ENCODE measurements around the gene S100A6. TPM values are rescaled to one million over a fixed set of nuclear protein-coding genes. Genes with fewer than 3 reads are reported as not detected.

The S100A6 gene
- total RNA-seq, 1 donor from 2014 or later: 562 TPM

DNA sequence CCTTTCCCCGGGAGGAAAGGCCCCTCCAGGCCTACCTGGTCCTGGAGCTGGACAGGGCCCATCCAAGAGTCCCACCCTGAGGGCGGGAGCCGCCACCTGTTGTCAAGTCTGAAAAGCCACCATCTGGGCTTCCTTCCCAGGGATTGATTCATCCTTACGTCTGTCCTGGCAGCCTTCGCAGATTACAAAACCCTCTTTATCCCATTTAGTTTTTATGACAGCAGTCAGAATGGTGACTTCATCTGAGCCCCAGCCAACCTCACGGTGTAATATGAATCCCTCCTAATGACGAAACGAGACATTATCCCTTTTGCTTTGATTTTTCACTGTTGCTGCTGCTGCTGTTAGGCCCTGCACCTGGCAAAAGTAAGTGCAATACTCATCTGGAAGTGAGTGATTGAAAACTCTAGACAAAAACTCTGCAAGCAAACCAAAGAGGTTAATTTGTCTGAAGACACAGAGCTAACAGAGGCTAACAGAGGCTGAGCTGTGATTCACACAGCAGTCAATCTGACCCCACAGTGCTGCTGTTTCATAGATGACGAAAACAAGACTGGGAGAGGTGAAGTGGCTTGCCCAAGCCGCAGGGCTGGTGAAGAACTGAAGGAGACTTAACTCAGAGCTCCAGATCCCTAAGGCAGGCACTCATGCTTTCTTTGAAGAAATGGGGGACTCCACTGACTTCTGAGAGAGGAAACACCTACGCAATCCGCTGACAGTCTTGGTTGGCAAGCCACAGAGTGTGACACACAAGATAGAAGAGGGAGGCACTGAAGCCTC lies 45.3 kb downstream of the S100A6 start:
- peak overlapping the region; percentile 96 for H3K27ac ChIP-seq
- intact Hi-C loops (cut with DNase I): no loop called here
- no peaks in the 10 kb centered on the region for H3K36me3 ChIP-seq
- H3K27me3 ChIP-seq: no peaks in the 10 kb centered on the region
- peaks cover 53% of the 10 kb centered on the region for H3K4me1 ChIP-seq
- no peak overlapping the region for H3K4me3 ChIP-seq
- no peak for TF ChIP-seq POLR2A (IDR thresholded peaks at IDR 0.05)
- peak; percentile 70 to 76 for TF ChIP-seq POLR2AphosphoS5 (IDR thresholded peaks at IDR 0.05; ENCODE audit: insufficient read depth in 1 of 2, low read depth in 1 of 2)
- no peaks in the 10 kb centered on the region for H3K9me3 ChIP-seq
- no peak for DNase-seq (ENCODE audit: extremely low spot score in 2 of 2)

GRCh38 chr1:153488731-153489130 lies 47.1 kb downstream of the S100A6 start:
- DNase-seq (ENCODE audit: extremely low spot score in 2 of 2): no peak
- TF ChIP-seq CTCF (IDR thresholded peaks at IDR 0.05) (no peak), POLR2A (IDR thresholded peaks at IDR 0.05) (no peak), POLR2AphosphoS5 (IDR thresholded peaks at IDR 0.05; ENCODE audit: insufficient read depth in 1 of 2, low read depth in 1 of 2) (no peak)
- Histone ChIP-seq H3K4me3 (no peak overlapping the region), H3K27me3 (no peaks in the 10 kb centered on the region), H3K9me3 (no peaks in the 10 kb centered on the region), H3K27ac (peak overlapping the region; percentile 96), H3K36me3 (no peaks in the 10 kb centered on the region), H3K4me1 (peaks cover 50% of the 10 kb centered on the region)
- intact Hi-C loops (cut with DNase I): no loop called here

- Histone ChIP-seq H3K36me3 (no peaks in the 10 kb centered on the region), H3K27me3 (no peaks in the 10 kb centered on the region), H3K27ac (no peak overlapping the region), H3K9me3 (no peaks in the 10 kb centered on the region), H3K4me1 (peaks cover 43% of the 10 kb centered on the region), H3K4me3 (no peak overlapping the region)
- intact Hi-C loops (cut with DNase I): no loop called here
- DNase-seq (ENCODE audit: extremely low spot score in 2 of 2): no peak
- no peak for TF ChIP-seq CTCF (IDR thresholded peaks at IDR 0.05)
- no peak for TF ChIP-seq POLR2A (IDR thresholded peaks at IDR 0.05)
- TF ChIP-seq POLR2AphosphoS5 (IDR thresholded peaks at IDR 0.05; ENCODE audit: insufficient read depth in 1 of 2, low read depth in 1 of 2): no peak
Observed at GRCh38 chr1:153487707-153488106, 48.1 kb downstream of the S100A6 start.

DNA sequence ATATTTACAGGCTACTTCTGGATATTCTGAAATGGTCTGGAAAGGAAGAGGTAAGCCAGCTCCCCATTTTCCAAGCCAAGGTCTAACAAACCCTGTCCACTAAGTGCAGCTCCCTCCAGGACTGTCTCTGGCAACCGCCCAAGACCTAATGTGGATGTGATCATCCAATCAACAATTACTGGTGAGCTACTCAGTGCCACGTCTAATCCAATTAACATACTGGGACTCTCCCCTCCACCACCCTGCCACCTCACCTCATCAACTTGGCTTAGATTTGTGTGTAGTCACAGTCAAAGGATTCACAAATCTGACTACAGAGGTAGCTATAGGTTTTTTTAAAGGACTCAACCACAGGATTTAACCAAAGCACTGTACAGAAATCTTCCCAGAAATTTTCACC lies 49.9 kb downstream of the S100A6 start:
- H3K9me3 ChIP-seq: no peaks in the 10 kb centered on the region
- peaks cover 29% of the 10 kb centered on the region for H3K4me1 ChIP-seq
- no peak overlapping the region for H3K4me3 ChIP-seq
- no peak for TF ChIP-seq POLR2A (IDR thresholded peaks at IDR 0.05)
- no peak for TF ChIP-seq POLR2AphosphoS5 (IDR thresholded peaks at IDR 0.05; ENCODE audit: insufficient read depth in 1 of 2, low read depth in 1 of 2)
- no peak for TF ChIP-seq CTCF (IDR thresholded peaks at IDR 0.05)
- intact Hi-C loops (cut with DNase I): no loop called here
- peak in 1 of 2 donors; percentile 87 for DNase-seq (ENCODE audit: extremely low spot score in 2 of 2)
- H3K27ac ChIP-seq: peak overlapping the region; percentile 44
- H3K36me3 ChIP-seq: no peaks in the 10 kb centered on the region
- H3K27me3 ChIP-seq: no peaks in the 10 kb centered on the region

Other genes starting within 250 kb of the S100A6 start
- gene PGLYRP3, start 223.0 kb downstream of the S100A6 start, total RNA-seq: 28.7 TPM
- 3.9 TPM for gene PGLYRP4, start 187.2 kb downstream of the S100A6 start, total RNA-seq
- gene S100A9, start 178.1 kb downstream of the S100A6 start, total RNA-seq: 4,658 TPM
- gene S100A12, start 160.4 kb downstream of the S100A6 start, total RNA-seq: 4.2 TPM
- 1,155 TPM for gene S100A8, start 144.9 kb downstream of the S100A6 start, total RNA-seq
- not detected for gene S100A7A, start 119.5 kb downstream of the S100A6 start, total RNA-seq
- gene S100A7, start 75.3 kb downstream of the S100A6 start, total RNA-seq: 36.6 TPM
- not detected for gene S100A5, start 4.9 kb upstream of the S100A6 start, total RNA-seq
- 375 TPM for gene S100A4, start 9.8 kb upstream of the S100A6 start, total RNA-seq
- gene S100A3, start 13.3 kb upstream of the S100A6 start, total RNA-seq: 9.6 TPM
- gene S100A2, start 29.9 kb upstream of the S100A6 start, total RNA-seq: 470 TPM
- gene S100A16, start 77.1 kb upstream of the S100A6 start, total RNA-seq: 259 TPM
- gene S100A14, start 80.3 kb upstream of the S100A6 start, total RNA-seq: 323 TPM
- gene S100A13, start 91.5 kb upstream of the S100A6 start, total RNA-seq: 116 TPM
- gene S100A1, start 92.4 kb upstream of the S100A6 start, total RNA-seq: not detected
- 67.3 TPM for gene CHTOP, start 98.1 kb upstream of the S100A6 start, total RNA-seq
- gene SNAPIN, start 122.7 kb upstream of the S100A6 start, total RNA-seq: 43.2 TPM
- gene ILF2, start 135.0 kb upstream of the S100A6 start, total RNA-seq: 85.4 TPM
- 45.9 TPM for gene NPR1, start 142.7 kb upstream of the S100A6 start, total RNA-seq
- gene INTS3, start 192.1 kb upstream of the S100A6 start, total RNA-seq: 45.9 TPM
- gene SLC27A3, start 239.4 kb upstream of the S100A6 start, total RNA-seq: 31.4 TPM